ENCODE results near the gene RYR2. TPM values are rescaled to one million over a fixed set of nuclear protein-coding genes. Genes with fewer than 3 reads are reported as not detected.

Gene RYR2
- total RNA-seq, 2 donors from 2014 or later, result 59.0 to 75.9 TPM

- Histone ChIP-seq H3K27ac (peak overlapping the region; percentile 55 to 92), H3K4me3 (no peak overlapping the region), H3K4me1 (ENCODE audit: control insufficient read depth in 1 of 2, low read depth in 2 of 2) (peaks cover 21 to 69% of the 10 kb centered on the region in 2 donors), H3K36me3 (no peaks in the 10 kb centered on the region), H3K27me3 (replicated peaks; ENCODE audit: insufficient read depth) (no peaks in the 10 kb centered on the region), H3K9me3 (no peaks in the 10 kb centered on the region)
- no peak for TF ChIP-seq CTCF (IDR thresholded peaks at IDR 0.05)
- ATAC-seq (ENCODE audit: insufficient number of reproducible peaks, low FRiP score, low read depth), result no peak
- no peak for DNase-seq (ENCODE audit: low spot score)
Observed at GRCh38 chr1:237029850-237030535, 12.0 kb upstream of the RYR2 start.

GRCh38 chr1:237031480-237031879 is 10.5 kb upstream of the RYR2 start:
- ATAC-seq (ENCODE audit: insufficient number of reproducible peaks, low FRiP score, low read depth), result peak; percentile 98
- peaks cover 21 to 68% of the 10 kb centered on the region in 2 donors for H3K4me1 ChIP-seq (ENCODE audit: control insufficient read depth in 1 of 2, low read depth in 2 of 2)
- no peaks in the 10 kb centered on the region for H3K27me3 ChIP-seq (replicated peaks; ENCODE audit: insufficient read depth)
- no peak for TF ChIP-seq CTCF (IDR thresholded peaks at IDR 0.05)
- H3K4me3 ChIP-seq, result peak overlapping the region; percentile 61
- no peak for DNase-seq (ENCODE audit: low spot score)
- H3K36me3 ChIP-seq, result no peaks in the 10 kb centered on the region
- H3K9me3 ChIP-seq, result no peaks in the 10 kb centered on the region
- peak overlapping the region; percentile 92 for H3K27ac ChIP-seq

GRCh38 chr1:237032029-237032428 is 10.0 kb upstream of the RYR2 start:
- no peaks in the 10 kb centered on the region for H3K9me3 ChIP-seq
- H3K36me3 ChIP-seq, result no peaks in the 10 kb centered on the region
- ATAC-seq (ENCODE audit: insufficient number of reproducible peaks, low FRiP score, low read depth), result no peak
- H3K27ac ChIP-seq, result peak overlapping the region; percentile 92
- peaks cover 21 to 67% of the 10 kb centered on the region in 2 donors for H3K4me1 ChIP-seq (ENCODE audit: control insufficient read depth in 1 of 2, low read depth in 2 of 2)
- no peaks in the 10 kb centered on the region for H3K27me3 ChIP-seq (replicated peaks; ENCODE audit: insufficient read depth)
- peak overlapping the region; percentile 61 for H3K4me3 ChIP-seq
- TF ChIP-seq CTCF (IDR thresholded peaks at IDR 0.05), result no peak
- no peak for DNase-seq (ENCODE audit: low spot score)

- TF ChIP-seq CTCF (IDR thresholded peaks at IDR 0.05), result no peak
- Histone ChIP-seq H3K27ac (peak overlapping the region; percentile 69 to 92), H3K27me3 (replicated peaks; ENCODE audit: insufficient read depth) (no peaks in the 10 kb centered on the region), H3K9me3 (no peaks in the 10 kb centered on the region), H3K4me1 (ENCODE audit: control insufficient read depth in 1 of 2, low read depth in 2 of 2) (peaks cover 21 to 64% of the 10 kb centered on the region in 2 donors), H3K36me3 (no peaks in the 10 kb centered on the region), H3K4me3 (no peak overlapping the region)
- ATAC-seq (ENCODE audit: insufficient number of reproducible peaks, low FRiP score, low read depth) (no peak), DNase-seq (ENCODE audit: low spot score) (no peak)
Observed at GRCh38 chr1:237033061-237033460, 8.9 kb upstream of the RYR2 start.

DNA sequence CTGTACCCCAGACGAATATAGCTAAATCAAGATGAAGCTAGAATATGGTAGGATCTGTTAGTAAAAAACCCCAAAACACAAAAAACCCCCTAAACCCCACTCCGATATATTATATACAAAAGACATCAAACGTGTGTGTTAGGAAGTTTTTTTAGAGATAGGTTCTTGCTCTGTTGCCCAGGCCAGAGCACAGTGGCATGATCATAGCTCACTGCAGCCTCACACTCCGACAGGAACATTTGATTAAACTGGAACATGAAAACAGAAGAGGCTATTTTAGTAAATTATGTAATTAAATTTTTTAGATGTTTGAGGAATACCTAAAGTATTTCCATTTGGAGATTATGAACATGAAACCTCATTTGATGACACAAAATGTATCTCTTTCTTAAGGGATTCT is 8.2 kb upstream of the RYR2 start:
- H3K4me1 ChIP-seq (ENCODE audit: control insufficient read depth in 1 of 2, low read depth in 2 of 2), result peaks cover 21 to 71% of the 10 kb centered on the region in 2 donors
- no peak for ATAC-seq (ENCODE audit: insufficient number of reproducible peaks, low FRiP score, low read depth)
- peak overlapping the region; percentile 69 to 92 for H3K27ac ChIP-seq
- no peak overlapping the region for H3K4me3 ChIP-seq
- H3K9me3 ChIP-seq, result no peaks in the 10 kb centered on the region
- DNase-seq (ENCODE audit: low spot score), result no peak
- H3K36me3 ChIP-seq, result no peaks in the 10 kb centered on the region
- H3K27me3 ChIP-seq (replicated peaks; ENCODE audit: insufficient read depth), result no peaks in the 10 kb centered on the region
- no peak for TF ChIP-seq CTCF (IDR thresholded peaks at IDR 0.05)
